HG03060 (cell line): Measurements from ENCODE around the gene BLOC1S4.
A peak's percentile ranks its signal among the peaks of the same experiment; 100 is the strongest.
"Not testable (repeated sequence)": the region's sequence is repeated elsewhere in the genome, so short reads cannot be mapped to it uniquely, and the experiment has no call there.

Source experiments
- ATAC-seq: cut with Tn5 transposase; IDR thresholded peaks from one replicate; pipeline ENCODE4 v1.9.1; 2021; ENCODE audit warnings: low read depth, moderate number of reproducible peaks; ENCODE audit not compliant: unreplicated experiment

BLOC1S4 gene, protein sequence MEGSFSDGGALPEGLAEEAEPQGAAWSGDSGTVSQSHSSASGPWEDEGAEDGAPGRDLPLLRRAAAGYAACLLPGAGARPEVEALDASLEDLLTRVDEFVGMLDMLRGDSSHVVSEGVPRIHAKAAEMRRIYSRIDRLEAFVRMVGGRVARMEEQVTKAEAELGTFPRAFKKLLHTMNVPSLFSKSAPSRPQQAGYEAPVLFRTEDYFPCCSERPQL

DNA sequence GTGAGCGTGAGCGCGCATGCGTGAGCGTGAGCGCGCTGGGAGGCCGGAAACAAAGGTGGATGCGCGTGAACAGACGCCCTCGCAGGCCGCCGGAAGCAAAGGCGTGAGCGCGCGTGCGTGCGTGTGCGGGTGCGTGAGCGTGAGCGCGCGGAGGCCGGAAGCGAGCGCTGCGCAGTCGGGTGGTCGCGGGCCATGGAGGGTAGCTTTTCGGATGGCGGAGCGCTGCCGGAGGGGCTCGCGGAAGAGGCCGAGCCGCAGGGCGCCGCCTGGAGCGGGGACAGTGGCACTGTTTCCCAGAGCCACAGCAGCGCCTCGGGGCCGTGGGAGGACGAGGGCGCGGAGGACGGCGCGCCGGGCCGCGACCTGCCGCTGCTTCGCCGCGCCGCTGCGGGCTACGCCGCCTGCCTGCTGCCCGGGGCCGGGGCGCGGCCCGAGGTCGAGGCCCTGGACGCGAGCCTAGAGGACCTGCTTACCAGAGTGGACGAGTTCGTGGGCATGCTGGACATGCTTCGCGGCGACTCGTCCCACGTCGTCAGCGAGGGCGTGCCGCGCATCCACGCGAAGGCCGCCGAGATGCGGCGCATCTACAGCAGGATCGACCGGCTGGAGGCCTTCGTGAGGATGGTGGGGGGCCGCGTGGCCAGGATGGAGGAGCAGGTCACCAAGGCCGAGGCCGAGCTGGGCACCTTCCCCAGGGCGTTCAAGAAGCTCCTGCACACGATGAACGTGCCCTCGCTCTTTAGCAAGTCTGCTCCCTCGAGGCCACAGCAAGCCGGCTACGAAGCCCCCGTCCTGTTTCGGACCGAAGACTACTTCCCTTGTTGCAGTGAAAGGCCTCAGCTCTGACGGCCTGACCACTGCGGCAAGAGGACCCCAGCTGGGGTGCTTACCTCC is at the start of gene BLOC1S4:
TSS of gene BLOC1S4 (plus strand) at position 157 of the 894 bp plus-strand sequence. CDS start at position 193, 36 bp downstream.
- peak; percentile 73 for ATAC-seq

DNA sequence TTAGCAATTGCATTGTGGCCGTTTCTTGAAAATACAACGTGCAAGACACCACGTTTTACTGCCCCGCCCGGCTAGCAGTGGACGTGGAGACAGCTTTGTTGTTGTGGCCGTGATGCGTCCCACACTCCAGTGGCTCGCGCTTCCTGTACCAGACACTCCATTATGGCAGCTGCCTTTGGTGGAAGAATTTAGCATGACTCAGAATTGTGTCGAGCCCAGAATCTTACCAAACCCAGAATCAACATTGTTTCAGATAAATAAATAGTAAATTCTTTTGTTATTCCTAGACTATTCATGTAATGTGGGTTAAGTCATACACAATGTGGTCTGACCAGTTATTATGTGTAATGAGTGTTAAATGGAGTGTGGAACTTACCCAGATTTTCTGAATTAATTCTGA is 47.6 kb upstream of the BLOC1S4 start:
- no peak for ATAC-seq

DNA sequence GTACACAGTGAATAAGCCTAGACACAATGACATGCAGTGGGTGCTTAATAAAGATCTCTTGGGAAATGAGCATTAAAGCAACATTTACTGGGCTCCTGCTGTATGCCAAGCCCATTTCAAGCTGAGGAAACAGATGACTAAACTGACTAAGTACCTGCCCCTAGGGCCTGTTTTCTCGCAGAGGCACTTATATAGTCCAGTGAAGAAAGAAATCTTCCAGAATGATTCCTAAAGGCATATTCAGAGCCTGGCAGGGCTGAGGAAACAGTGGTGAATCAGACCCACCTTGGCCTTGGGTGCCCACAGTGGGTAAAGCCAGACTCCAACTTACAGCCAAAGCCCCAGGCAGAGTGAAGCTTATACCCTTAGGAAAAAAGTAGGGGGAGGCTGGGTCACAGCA is 44.3 kb upstream of the BLOC1S4 start:
- ATAC-seq = no peak

DNA sequence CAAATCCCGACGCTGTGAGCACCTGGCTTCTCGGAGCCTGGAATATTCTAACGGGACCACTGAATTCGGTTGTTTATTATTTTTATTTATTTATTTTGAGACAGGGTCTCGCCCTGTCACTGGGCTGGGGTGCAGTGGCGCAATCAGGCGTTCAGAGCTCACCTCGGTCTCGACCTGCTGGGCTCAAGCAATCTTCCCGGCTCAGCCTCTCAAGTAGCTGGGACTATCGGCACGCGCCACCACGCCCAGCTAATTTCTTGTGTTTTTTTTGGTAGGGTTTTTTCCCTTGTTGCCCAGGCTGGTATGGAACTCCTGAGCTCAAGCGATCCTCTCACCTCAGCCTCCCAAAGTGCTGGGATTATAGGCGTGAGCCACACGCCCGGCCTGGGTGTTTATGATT is 43.8 kb upstream of the BLOC1S4 start:
- ATAC-seq = no peak

DNA sequence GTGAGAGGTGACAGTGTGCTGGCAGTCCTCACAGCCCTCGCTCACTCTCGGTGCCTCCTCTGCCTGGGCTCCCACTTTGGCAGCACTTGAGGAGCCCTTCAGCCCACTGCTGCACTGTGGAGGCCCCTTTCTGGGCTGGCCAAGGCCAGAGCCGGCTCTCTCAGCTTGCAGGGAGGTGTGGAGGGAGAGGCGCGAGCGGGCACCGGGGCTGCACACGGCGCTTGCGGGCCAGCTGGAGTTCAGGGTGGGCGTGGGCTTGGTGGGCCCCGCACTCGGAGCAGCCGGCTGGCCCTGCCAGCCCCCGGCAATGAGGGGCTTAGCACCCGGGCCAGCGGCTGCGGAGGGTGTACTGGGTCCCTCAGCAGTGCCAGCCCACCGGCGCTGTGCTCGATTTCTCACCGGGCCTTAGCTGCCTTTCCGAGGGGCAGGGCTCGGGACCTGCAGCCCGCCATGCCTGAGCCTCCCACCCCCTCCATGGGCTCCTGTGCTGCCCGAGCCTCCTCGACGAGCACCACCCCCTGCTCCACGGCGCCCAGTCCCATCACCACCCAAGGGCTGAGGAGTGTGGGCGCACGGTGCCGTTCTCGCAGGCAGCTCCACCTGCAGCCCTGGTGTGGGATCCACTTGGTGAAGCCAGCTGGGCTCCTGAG is 43.3 kb upstream of the BLOC1S4 start:
- not testable (repeated sequence) for ATAC-seq

DNA sequence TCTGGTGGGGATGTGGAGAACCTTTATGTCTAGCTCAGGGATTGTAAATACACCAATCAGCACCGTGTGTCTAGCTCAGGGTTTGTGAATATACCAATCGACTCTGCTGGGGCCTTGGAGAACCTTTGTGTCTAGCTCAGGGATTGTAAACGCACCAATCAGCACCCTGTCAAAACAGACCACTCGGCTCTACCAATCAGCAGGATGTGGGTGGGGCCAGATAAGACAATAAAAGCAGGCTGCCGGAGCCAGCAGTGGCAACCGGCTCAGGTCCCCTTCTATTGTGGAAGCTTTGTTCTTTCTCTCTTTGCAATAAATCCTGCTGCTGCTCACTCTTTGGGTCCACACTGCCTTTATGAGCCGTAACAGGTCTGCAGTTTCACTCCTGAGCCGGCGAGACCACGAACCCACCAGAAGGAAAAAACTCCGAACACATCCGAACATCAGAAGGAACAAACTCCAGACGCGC is 42.7 kb upstream of the BLOC1S4 start:
- not testable (repeated sequence) for ATAC-seq

DNA sequence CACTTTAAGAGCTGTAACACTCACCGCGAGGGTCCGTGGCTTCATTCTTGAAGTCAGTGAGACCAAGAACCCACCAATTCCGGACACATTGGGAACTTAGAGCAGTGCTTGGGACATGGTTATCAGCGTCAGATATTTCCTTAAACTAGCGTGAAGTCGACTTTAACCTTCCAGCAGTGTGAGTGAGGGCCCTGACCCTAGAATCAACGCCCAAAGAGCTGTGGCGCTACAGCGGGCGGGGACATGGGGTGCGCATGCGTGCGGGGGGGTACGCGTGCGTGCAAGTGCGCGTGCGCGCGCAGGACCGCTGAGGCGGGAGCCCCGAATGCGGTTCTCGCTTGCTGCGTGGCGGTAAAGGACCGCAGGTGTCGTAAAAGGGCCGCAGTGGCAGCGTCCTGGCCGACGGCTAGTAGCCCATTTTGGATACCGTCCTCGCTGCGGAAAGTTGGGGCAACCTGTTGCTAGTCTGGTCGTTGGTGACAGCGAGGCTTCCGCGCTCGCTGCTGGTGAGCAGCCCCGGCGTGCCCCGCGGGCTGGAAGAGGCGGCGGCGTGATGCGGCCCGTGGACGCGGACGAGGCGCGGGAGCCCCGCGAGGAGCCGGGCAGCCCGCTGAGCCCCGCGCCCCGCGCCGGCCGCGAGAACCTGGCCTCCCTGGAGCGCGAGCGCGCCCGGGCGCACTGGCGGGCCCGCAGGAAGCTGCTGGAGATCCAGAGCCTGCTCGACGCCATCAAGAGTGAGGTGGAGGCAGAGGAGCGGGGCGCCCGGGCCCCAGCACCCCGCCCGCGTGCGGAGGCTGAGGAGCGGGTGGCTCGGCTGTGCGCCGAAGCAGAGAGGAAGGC is 42.1 kb upstream of the BLOC1S4 start:
- peak; percentile 54 for ATAC-seq

DNA sequence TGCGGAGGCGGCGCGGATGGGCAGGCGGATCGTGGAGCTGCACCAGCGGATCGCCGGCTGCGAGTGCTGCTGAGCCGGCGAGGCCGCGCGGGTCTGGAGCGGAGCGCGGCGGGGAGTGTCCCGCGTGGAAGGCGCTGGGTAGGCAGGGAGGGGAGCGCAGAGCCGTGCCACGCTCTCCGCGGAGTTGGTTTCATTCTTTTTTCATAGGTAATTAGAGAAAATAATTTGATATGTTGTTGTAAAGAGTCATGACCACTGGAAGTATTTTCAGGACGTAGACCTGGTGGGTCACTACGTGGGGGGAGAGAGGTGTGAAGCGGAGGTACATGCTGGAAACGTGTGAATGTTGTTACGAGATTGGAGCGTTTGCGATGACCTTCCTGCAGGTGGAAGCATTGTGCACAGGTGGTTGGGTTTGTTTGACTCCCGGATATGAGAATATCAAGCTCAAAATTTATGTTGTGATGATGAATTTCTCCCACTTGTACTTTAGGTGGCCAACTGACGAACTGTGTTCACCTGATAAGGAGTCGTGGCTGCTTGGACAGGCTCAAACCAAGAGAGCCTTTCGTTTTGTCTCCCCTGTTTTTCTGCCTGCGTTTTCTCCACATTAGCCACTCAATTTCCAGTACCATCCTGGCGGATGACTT is 41.3 kb upstream of the BLOC1S4 start:
- peak; percentile 36 for ATAC-seq

DNA sequence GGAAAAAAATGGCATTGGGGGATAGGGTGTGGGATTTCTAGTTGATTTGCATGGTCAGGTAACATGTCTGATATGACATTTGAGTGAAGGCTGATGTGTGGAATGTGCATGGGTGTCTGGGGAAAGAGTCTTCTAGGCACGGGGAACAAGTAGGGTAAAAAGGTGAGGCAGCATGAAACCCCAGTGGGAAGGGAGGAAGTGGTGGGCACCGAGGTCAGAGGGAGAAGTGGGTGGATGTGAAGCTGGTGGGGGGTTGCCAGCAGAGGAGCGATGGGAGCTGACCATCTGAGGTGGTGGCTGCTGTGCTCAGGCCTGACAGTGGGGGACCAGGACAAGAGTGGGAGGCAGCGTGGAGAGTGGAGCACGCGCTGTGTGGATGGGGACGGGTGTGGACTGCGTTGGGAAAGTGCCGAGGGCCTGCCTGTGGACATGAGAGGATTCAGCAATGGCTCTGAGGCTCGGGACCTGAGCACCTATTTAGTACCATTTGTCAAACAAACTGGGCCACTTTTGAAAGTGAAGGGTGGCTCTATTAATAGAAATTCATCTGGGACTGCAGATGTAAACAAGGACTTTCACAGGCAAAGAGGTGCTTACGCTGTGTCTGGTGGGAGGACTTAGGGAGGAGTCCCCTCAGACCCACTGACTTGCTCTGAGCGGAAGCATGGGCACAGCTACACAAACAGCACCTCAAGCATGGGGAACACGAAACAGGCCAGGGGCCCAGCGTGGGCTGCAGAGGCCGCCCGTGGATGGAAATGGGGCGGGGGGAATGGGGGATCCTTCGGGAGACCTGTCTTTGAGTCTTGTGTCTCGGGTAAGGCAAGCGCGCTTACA is 39.0 kb upstream of the BLOC1S4 start:
- no peak for ATAC-seq

DNA sequence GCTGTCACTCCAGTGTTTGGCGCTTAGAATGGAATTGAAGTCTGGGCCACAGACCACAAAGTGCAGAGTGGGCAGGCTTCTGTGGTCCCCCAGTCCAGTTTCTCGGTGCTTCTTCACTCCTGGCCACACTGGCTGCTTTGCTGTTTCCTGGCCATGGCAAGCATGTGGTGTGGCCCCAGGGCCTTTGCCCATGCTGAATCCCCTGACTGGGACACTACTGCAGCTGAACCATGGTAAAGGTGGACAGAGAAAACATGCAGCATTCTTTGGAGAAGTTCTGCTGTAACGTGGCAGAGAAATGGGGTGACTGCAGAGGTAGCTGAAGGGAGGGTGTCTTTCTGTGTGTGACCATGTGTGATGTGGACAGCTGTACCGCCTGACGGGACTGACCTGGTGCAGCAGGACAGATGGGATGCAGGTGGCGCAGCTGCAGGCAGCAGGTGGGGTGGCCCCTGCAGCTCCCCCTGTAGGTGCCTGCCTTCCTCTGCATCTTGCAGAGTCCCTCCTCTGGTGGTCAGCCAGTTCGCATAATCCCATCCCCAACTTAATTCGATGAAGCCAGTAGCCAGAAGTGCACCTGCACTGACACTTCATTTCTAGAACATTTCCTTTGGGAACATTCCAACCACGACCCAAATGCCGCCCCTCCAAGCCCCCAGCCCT is 35.5 kb upstream of the BLOC1S4 start:
- no peak for ATAC-seq

DNA sequence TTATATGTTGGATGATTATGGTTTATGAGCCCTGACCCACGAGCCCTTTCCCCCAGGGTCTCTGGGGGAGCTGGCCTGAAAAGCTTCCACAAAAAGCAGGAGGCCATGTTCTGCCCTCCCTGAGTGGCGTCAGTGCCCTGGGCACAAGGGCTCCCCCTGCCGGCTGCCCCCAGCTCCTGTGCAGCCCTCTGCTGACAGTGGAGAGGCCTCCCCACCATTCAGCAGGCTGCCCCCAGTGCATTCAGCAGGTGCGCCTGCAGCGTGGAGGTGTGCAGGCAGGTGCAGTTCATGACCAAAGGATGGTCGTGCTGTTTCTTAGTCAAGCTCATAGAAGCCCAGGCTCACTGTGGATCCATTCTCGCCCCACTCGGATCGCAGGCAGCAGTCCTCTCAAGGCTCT is 34.8 kb upstream of the BLOC1S4 start:
- no peak for ATAC-seq

DNA sequence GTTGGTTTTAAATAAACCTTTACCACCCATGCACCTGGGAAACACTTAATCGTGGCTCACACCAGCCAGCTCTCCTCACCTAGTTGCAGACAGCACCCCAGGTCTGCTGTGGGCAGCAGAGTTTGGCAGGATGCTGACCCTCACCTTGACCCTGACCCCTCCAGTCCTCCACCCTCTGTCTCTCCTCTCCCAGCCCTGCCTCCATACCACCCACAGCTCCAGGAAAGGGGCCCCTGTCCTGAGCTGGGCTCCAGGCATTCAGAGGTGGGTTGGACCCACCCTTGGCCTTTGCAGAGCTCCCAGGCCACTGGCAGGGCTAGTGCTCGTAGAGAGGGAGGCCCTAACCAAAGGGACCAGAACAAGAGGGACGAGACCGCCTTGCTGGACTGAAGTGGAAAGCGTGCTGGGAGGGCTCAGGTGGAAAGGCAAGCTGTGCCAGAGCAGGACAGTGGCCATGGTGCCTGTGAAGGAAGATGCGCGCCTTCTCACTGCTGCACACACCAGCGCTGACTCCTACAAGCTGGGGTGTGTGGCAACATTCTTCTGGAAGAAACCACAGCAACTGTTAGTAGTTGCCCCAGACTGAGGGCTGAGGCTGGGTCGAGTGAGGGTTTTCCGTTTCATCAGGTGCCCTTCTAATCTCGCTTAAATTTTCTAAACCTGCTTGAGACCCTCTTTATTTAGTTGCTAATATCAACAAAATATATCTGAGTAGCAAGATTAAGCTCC is 32.9 kb upstream of the BLOC1S4 start:
- ATAC-seq = no peak

DNA sequence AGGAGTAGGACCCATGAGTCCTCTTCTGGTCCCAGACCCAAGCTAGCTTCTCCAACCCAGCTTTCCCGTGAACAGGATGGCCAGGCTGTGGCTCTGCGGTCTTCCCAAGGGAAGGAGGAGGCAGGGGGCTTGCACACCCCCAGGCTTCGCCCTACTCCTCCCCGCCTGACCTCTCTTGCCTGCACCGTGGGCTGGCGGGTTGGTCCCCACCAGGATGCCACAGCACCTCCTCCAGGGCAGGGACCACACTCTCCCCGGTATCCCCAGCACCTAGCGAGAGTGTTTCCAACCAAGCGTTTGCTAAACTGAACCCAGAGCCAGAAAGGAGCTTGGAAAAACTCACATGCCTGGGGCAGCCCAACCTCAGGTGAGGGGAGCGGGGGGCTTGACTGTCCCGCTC is 31.3 kb upstream of the BLOC1S4 start:
- ATAC-seq = no peak

DNA sequence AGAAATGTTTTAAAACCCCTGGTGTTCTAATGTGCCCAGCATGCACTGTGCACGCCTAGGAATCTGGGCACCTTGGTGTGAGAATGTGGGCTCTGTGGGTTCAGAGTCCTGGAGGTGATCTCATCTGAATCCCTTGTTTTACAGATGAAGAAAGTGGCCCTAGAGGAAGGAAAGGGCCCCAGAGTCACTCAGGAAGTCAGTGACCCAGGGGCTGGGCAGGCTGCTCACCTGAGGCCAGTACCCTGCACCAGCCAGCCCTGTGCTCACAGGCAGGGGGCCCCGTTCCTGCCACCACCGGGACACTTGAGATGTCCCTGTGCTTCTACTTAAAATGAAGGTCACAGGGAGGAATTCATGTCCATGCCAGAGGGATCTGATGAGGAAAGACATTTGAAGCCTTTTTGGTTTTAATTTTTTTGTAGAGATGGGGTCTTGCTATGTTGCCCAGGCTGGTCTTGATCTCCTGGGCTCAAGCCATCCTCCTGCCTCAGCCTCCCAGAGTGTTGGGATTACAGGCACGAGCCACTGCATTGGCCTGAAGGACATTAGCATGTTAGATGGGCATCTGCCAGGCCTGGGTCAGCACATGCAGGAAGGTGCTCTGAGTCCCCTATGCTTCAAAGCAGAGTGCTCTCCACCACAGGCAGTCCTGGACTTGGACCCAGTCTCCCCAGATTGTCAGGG is 29.7 kb upstream of the BLOC1S4 start:
- no peak for ATAC-seq

DNA sequence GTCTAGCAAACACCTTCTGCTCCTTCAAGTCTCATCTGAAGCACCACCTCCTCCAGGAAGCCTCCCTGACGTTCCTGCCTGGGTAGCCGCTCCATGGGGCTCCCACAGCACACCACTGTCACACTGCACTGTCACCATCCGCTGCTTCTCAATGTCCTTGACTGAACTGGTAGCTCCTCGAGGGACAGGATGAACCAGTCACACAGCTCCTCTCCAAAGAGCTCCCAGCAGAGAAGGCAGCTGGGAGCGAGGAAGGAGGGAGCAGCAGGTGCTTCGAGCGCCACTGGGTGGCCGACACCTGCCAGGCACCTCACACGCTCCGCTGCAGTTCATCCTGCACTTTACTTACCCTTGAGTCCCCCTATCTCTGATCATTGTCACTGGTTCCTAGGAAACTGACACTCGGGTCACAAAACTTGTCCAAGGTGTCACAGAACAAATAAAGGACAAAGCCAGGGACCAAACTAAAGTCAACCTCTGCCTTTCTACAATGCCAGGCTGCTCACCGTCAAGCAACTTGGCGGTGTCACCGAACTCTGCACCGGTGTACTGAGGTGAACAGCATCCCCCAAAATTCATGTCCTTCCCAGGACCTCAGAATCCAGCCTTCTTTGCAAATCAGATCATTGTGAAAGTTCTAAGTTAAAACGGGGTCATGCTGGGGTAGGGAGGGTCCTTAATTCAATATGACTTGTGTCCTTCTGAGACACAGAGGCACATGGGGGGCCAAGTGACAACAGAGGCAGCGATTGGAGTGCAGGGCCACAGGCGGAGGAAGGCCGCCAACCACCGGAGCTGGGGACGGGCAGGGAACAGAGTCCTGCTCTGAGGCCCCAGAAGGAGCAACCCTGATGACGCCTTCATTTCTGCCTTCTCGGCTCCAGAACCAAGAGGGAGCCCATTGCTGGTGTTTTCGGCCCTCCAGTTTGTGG is 27.8 kb upstream of the BLOC1S4 start:
- ATAC-seq = no peak

DNA sequence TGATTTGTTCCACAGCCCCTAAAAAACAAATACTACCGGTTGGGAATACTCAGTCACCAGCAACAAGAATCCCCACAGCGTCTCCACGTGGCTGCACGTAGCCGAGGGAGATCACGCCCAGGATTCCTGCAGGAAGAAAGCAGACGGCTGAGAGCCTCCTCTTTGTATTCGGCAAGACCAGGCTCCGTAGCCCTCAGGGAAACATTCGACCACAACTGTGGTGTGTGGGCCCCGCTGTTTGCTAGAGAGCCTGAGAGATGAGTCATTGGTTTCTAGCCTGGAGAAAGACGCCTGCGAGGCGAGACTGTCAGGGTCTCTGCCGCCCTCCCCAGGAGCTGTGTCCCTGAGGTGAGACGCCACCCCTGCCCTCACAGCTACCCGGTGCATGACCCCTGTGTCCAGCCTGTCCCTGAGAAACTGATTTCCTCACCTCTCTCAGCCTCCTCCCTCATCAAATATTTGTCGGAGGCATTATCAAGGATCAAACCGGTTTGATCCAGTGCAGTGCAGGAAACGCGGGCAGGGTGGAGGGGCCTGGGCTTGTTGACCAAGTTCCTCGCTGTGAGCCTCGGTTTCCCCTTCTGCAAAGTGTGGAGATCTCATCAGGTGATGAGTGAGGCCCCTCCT is 27.0 kb upstream of the BLOC1S4 start:
- ATAC-seq = peak; percentile 61
